ENCODE data around the gene SPTBN4.
"Not testable (repeated sequence)": the region's sequence is repeated elsewhere in the genome, so short reads cannot be mapped to it uniquely, and the experiment has no call there.

Gene SPTBN4

DNA sequence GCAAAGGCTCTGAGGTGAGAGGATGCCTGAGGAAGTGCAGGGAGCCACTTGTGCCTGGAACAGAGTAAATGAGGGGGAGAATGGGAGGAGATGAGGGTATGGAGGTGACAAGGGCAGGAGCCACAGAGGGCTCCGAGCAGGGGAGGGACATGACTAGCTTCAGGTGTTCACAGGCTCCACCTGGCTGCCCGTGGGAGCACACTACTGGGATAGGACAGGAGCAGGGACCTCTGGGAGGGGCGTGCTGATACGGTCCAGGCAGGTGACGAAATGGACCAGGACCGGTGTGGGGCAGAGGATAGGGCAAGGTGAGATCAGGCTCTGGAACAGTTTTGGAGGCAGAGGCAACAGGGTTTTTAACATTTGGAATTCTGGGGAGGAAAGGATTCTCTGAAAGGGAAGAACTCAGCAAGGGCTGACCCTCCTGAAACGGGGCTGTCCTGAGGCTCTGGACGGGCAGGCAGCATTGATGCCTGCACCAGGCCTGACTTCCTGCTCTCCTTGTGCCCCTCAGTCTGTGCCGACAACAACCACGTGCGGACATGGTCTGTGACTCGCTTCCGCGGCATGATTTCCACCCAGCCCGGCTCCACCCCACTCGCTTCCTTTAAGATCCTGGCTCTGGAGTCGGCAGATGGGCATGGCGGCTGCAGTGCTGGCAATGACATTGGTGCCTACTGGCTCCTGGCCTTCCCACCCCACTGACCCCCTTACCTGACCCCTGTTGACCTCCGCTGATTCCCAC lies 121.5 kb downstream of the SPTBN4 start:
- Histone ChIP-seq H3K36me3 (ENCODE audit: insufficient read depth, low read length) (no peaks in the 10 kb centered on the region), H3K4me3 (ENCODE audit: low read depth in 1 of 2, low read length in 2 of 2) (no peak overlapping the region), H3K9ac (ENCODE audit: low read length) (no peak overlapping the region), H3K4me1 (ENCODE audit: insufficient read depth, low read length) (no peaks in the 10 kb centered on the region), H3K27ac (ENCODE audit: low read depth, low read length) (no peak overlapping the region), H3K27me3 (ENCODE audit: control insufficient read depth in 1 of 2, insufficient read depth in 2 of 2, low read length in 2 of 2) (no peaks in the 10 kb centered on the region), H3K9me3 (ENCODE audit: low read length) (no peaks in the 10 kb centered on the region)

DNA sequence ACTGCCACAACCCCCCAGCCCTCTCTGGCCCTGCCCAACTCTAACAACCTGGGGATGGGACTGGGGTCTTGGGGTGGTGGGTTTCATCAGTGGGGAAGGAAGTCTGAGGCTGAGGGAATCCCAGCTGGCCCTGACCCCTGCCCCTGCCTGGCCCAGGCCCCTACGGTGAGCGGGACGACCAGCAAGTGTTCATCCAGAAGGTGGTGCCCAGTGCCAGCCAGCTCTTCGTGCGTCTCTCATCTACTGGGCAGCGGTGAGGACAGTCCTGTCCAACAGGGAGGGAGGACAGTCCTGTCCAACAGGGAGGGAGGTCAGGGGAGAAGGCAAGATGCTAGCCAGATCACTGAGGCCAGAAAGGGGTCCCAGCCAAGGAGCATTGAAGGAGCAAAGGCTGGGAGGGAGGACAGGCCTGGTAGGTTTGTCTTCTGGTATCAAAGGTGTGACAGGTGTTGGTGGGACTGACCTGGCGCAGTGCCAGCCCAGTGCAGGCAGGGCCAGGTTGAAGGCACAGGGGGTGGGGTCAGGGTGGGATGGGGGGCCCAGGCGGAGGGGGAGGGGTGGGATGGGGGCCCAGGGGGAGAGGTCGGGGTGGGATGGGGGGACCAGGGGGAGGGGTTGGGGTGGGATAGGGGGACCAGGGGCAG lies 122.2 kb downstream of the SPTBN4 start:
- no peak overlapping the region for H3K4me3 ChIP-seq (ENCODE audit: low read depth in 1 of 2, low read length in 2 of 2)
- H3K27ac ChIP-seq (ENCODE audit: low read depth, low read length) = no peak overlapping the region

DNA sequence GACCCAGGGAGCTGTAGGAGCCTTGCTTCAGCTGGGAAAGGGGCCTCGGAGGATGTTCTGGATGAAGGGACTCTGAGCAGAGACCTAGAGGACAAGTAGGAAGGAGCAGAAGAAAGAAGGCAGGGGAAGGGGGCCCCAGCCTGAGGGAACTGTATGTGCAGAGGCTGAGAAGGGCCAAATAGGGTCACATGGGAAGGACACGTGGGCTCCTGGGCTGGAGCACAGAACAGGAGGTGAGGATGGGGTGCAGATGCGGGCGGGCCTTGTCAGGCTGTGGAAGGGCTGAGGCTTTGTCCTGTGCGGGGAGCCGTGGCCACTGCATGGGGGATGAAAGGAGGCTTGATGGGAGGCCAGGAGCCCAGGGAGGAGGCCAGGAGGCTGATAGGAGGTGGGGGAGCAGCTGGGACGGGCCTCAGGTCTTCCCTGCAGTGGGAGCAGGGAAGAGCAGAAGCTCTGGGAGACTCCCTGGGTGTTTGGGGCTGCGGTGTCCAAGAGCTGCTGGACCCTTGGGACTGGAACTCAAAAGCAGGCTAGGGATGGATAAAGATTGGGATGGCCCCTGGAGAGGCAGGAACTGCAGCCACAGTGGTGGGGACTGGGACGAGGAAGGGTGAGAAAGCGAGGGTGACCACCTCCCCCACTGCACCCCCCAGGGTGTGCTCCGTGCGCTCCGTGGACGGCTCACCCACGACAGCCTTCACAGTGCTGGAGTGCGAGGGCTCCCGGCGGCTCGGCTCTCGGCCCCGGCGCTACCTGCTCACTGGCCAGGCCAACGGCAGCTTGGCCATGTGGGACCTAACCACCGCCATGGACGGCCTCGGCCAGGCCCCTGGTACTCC lies 123.0 kb downstream of the SPTBN4 start:
- Histone ChIP-seq H3K4me3 (ENCODE audit: low read depth in 1 of 2, low read length in 2 of 2) (no peak overlapping the region), H3K36me3 (ENCODE audit: insufficient read depth, low read length) (no peaks in the 10 kb centered on the region), H3K9ac (ENCODE audit: low read length) (no peak overlapping the region), H3K27me3 (ENCODE audit: control insufficient read depth in 1 of 2, insufficient read depth in 2 of 2, low read length in 2 of 2) (peaks cover 0 to 2% of the 10 kb centered on the region in 2 donors), H3K4me1 (ENCODE audit: insufficient read depth, low read length) (no peaks in the 10 kb centered on the region), H3K27ac (ENCODE audit: low read depth, low read length) (no peak overlapping the region), H3K9me3 (ENCODE audit: low read length) (no peaks in the 10 kb centered on the region)

More for the DNA sequence above, 122.2 kb downstream of the SPTBN4 start:
- H3K36me3 ChIP-seq (ENCODE audit: insufficient read depth, low read length) = no peaks in the 10 kb centered on the region
- H3K9me3 ChIP-seq (ENCODE audit: low read length) = no peaks in the 10 kb centered on the region
- H3K9ac ChIP-seq (ENCODE audit: low read length) = no peak overlapping the region
- H3K27me3 ChIP-seq (ENCODE audit: control insufficient read depth in 1 of 2, insufficient read depth in 2 of 2, low read length in 2 of 2) = no peaks in the 10 kb centered on the region
- H3K4me1 ChIP-seq (ENCODE audit: insufficient read depth, low read length) = no peaks in the 10 kb centered on the region

DNA sequence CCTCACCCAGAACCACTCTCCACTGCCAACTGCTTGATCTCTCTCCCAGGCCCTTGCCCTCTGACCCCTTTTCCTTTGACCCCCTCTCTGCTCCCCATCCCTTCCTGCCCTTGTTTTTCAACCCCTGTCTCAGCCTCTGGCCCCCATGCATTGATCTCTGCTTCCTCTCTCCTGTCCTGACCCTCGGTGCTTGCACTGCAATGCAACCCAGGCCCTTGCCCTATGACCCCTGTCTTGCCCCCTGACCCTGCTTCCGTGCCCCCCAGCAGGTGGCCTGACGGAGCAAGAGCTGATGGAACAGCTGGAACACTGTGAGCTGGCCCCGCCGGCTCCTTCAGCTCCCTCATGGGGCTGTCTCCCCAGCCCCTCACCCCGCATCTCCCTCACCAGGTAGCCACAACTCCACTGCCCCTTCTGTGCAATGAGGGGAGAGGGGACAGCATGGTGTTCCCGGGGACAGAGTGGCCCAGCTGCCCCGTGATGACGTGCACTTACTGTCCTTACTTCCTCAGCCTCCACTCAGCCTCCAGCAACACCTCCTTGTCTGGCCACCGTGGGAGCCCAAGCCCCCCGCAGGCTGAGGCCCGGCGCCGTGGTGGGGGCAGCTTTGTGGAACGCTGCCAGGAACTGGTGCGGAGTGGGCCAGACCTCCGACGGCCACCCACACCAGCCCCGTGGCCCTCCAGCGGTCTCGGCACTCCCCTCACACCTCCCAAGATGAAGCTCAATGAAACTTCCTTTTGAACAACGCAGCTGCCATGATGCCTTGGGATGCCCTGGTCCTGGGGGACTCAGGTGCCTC lies 123.9 kb downstream of the SPTBN4 start:
- Histone ChIP-seq H3K27me3 (ENCODE audit: control insufficient read depth in 1 of 2, insufficient read depth in 2 of 2, low read length in 2 of 2) (peaks cover 0 to 11% of the 10 kb centered on the region in 2 donors), H3K27ac (ENCODE audit: low read depth, low read length) (no peak overlapping the region), H3K4me1 (ENCODE audit: insufficient read depth, low read length) (no peaks in the 10 kb centered on the region), H3K4me3 (ENCODE audit: low read depth in 1 of 2, low read length in 2 of 2) (no peak overlapping the region), H3K36me3 (ENCODE audit: insufficient read depth, low read length) (no peaks in the 10 kb centered on the region), H3K9ac (ENCODE audit: low read length) (no peak overlapping the region), H3K9me3 (ENCODE audit: low read length) (no peaks in the 10 kb centered on the region)

DNA sequence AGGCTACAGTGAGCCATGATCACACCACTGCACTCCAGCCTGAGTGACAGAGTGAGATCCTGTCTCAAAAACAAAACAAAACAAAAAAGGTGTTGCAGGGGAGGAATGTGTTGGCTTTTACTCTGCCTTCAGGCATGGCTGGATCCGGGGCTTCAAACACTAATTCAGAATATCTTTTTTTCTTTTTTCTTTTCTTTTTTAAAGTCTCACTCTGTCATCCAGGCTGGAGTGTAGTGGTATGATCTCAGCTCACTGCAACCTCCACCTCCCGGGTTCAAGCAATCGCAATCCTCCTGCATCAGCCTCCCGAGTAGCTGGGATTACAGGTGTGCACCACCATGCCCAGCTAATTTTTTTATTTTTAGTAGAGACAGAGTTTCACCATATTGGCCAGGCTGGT lies 124.9 kb downstream of the SPTBN4 start:
- not testable (repeated sequence) for H3K9ac ChIP-seq (ENCODE audit: low read length); H3K9me3 ChIP-seq (ENCODE audit: low read length); H3K4me1 ChIP-seq (ENCODE audit: insufficient read depth, low read length); H3K4me3 ChIP-seq (ENCODE audit: low read depth in 1 of 2, low read length in 2 of 2); H3K36me3 ChIP-seq (ENCODE audit: insufficient read depth, low read length); H3K27ac ChIP-seq (ENCODE audit: low read depth, low read length)
- H3K27me3 ChIP-seq (ENCODE audit: control insufficient read depth in 1 of 2, insufficient read depth in 2 of 2, low read length in 2 of 2) = peaks cover 6 to 18% of the 10 kb centered on the region in 2 donors

DNA sequence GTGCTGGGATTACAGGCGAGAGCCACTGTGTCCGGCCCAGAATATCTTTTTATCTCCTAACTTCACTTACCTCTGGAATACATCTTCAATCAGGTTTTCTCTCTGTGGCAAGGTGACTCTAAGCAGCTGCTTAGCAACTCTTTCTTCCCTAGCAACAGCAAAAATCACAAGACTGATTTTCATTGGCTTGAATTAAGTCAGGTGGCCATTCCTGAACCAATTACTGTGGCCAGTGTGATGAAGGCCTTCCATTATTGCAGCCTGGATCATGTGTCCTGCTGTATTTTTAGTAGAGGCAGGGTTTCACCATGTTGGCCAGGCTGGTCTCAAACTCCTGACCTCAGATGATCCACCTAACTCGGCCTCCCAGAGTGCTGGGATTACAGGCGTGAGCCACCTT lies 125.4 kb downstream of the SPTBN4 start:
- Histone ChIP-seq H3K27me3 (ENCODE audit: control insufficient read depth in 1 of 2, insufficient read depth in 2 of 2, low read length in 2 of 2) (peaks cover 6 to 21% of the 10 kb centered on the region in 2 donors), H3K9me3 (ENCODE audit: low read length) (no peaks in the 10 kb centered on the region), H3K36me3 (ENCODE audit: insufficient read depth, low read length) (no peaks in the 10 kb centered on the region), H3K27ac (ENCODE audit: low read depth, low read length) (no peak overlapping the region), H3K4me3 (ENCODE audit: low read depth in 1 of 2, low read length in 2 of 2) (no peak overlapping the region), H3K4me1 (ENCODE audit: insufficient read depth, low read length) (no peaks in the 10 kb centered on the region), H3K9ac (ENCODE audit: low read length) (no peak overlapping the region)

DNA sequence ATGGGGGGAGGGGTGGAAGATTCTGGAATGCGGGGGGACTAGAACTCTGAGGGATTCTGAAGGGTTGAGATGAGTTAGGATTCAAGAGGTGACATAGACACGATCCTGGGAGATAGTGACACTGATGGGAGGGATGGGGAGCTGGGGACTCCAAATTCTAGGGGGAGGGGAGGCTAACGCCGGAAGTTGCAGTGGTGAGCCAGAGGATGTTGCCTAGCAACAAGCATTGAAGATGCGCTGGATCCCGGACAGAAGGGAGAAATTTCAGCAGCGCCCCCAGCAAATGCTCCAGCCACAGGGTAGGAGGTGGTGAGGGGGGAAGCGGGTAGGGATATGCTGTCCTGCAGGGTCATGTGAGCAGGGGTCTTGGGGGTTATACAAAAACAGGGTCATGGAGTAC lies 127.5 kb downstream of the SPTBN4 start:
- Histone ChIP-seq H3K4me1 (ENCODE audit: insufficient read depth, low read length) (peaks cover 8% of the 10 kb centered on the region), H3K9me3 (ENCODE audit: low read length) (no peaks in the 10 kb centered on the region), H3K27ac (ENCODE audit: low read depth, low read length) (no peak overlapping the region), H3K36me3 (ENCODE audit: insufficient read depth, low read length) (no peaks in the 10 kb centered on the region), H3K4me3 (ENCODE audit: low read depth in 1 of 2, low read length in 2 of 2) (no peak overlapping the region), H3K9ac (ENCODE audit: low read length) (no peak overlapping the region), H3K27me3 (ENCODE audit: control insufficient read depth in 1 of 2, insufficient read depth in 2 of 2, low read length in 2 of 2) (peaks cover 12 to 37% of the 10 kb centered on the region in 2 donors)

DNA sequence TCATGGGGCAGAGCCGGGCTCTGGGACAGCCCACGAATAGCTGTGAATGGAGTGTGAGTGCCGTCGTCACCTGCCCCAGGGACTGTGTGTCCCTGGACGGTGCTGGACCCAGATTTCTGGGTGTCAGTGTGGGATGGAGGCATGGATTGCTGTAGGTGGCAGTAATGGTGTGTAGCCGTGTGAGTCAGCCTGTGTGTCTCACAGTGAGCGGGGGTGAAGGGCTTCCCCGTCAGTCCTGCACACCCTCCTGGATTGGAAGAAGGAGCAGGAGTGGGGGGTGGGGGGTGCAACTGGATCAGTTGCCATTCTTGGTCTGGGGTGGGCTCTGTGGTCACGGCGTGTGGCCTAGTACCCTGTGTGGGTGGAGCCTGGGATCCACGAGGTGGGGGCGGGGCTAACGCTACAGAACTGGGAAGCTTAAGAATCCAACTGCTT lies 127.9 kb downstream of the SPTBN4 start:
- Histone ChIP-seq H3K4me1 (ENCODE audit: insufficient read depth, low read length) (peaks cover 8% of the 10 kb centered on the region), H3K27ac (ENCODE audit: low read depth, low read length) (no peak overlapping the region), H3K9me3 (ENCODE audit: low read length) (no peaks in the 10 kb centered on the region), H3K4me3 (ENCODE audit: low read depth in 1 of 2, low read length in 2 of 2) (no peak overlapping the region), H3K27me3 (ENCODE audit: control insufficient read depth in 1 of 2, insufficient read depth in 2 of 2, low read length in 2 of 2) (peaks cover 12 to 39% of the 10 kb centered on the region in 2 donors), H3K9ac (ENCODE audit: low read length) (no peak overlapping the region), H3K36me3 (ENCODE audit: insufficient read depth, low read length) (no peaks in the 10 kb centered on the region)

DNA sequence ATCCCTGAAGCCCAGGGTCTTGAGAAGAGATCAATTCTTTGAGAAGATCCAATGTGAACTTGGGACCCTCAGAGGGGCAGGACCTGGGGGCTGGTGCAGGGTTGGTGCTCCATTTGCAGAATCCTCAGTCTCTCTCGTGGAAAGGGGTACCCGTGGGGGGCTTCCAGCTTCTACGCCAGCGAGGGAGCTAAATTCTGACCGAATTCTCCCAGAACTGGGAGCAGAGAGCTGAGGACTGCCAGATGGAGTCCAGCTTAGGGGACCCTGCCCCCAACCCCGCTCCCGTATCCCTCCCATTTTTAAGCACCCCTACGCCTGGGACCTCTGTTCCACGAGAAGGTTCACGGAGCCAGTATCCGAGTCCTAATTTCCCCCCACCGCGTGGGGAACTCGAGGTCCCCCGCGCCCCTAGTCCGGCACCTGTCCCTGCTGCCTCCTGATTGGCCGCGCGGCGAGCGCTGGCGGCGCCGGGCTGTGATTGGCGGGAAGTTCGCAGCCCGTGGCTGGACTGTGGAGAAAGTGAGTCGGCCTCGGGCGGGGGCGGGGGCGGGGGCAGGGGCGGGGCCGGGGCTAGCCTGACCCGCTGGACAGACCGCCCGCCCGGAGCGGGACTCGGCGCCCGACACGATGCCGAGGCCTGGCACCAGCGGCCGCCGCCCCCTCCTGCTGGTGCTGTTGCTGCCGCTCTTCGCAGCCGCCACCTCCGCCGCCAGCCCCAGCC lies 130.0 kb downstream of the SPTBN4 start:
- Histone ChIP-seq H3K27me3 (ENCODE audit: control insufficient read depth in 1 of 2, insufficient read depth in 2 of 2, low read length in 2 of 2) (peaks cover 12 to 56% of the 10 kb centered on the region in 2 donors), H3K4me1 (ENCODE audit: insufficient read depth, low read length) (peaks cover 21% of the 10 kb centered on the region), H3K4me3 (ENCODE audit: low read depth in 1 of 2, low read length in 2 of 2) (peak overlapping the region in 1 of 2 donors; percentile 31), H3K36me3 (ENCODE audit: insufficient read depth, low read length) (no peaks in the 10 kb centered on the region), H3K9me3 (ENCODE audit: low read length) (no peaks in the 10 kb centered on the region), H3K27ac (ENCODE audit: low read depth, low read length) (no peak overlapping the region), H3K9ac (ENCODE audit: low read length) (no peak overlapping the region)

DNA sequence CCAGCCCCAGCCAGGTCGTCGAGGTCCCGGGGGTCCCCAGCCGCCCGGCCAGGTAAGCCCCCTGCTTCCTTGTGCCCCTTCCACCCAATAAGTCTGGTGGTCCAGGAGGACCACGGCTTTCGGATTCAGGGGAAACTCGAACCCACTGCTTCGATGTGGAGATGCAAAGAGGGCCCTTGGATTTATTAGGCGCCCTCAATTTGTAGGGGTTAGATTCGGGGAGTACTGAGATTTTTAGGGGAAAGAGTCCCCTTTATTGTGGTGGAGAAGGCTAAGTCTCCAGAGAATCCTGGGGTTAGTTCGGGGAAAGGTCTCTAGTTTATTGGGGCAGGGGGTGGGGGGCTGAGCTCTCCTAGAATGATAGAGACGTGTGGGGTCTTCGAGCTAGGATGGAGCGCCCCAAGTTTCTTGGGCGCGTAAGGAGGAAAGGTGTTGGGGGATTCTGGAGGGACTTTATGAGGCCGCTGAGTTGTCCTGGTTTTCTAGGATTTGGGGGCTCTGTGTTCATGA lies 130.6 kb downstream of the SPTBN4 start:
- peak overlapping the region in 1 of 2 donors; percentile 31 for H3K4me3 ChIP-seq (ENCODE audit: low read depth in 1 of 2, low read length in 2 of 2)
- H3K4me1 ChIP-seq (ENCODE audit: insufficient read depth, low read length) = peaks cover 27% of the 10 kb centered on the region
- H3K27ac ChIP-seq (ENCODE audit: low read depth, low read length) = no peak overlapping the region
- H3K27me3 ChIP-seq (ENCODE audit: control insufficient read depth in 1 of 2, insufficient read depth in 2 of 2, low read length in 2 of 2) = peaks cover 12 to 62% of the 10 kb centered on the region in 2 donors
- no peaks in the 10 kb centered on the region for H3K36me3 ChIP-seq (ENCODE audit: insufficient read depth, low read length)
- no peaks in the 10 kb centered on the region for H3K9me3 ChIP-seq (ENCODE audit: low read length)
- H3K9ac ChIP-seq (ENCODE audit: low read length) = no peak overlapping the region
